Sigmoid colon (tissue), 7 donors: Measurements from ENCODE around the gene ARID3B. TPM values are rescaled to one million over a fixed set of nuclear protein-coding genes. Genes with fewer than 3 reads are reported as not detected.

Source experiments
- DNase-seq: peaks from one replicate; pipeline ENCODE4 v3.0.0-alpha.2; 2019
- H3K27ac ChIP-seq, 4 donors: fragments of 200-600 bp; sonication (generic); one replicate each; pipeline ENCODE4 v1.5.1; 2016 to 2019; ENCODE audit warnings: mild to moderate bottlenecking in 1 of 4
- H3K27me3 ChIP-seq, 3 donors: fragments of 200-600 bp; sonication (generic); one replicate each; pipeline ENCODE4 v1.5.1; 2019; ENCODE audit warnings: mild to moderate bottlenecking in 1 of 3
- H3K36me3 ChIP-seq, 4 donors: fragments of 200-600 bp; sonication (generic); one replicate each; pipeline ENCODE4 v1.5.1; 2016 to 2019
- H3K4me1 ChIP-seq, 4 donors: fragments of 200-600 bp; sonication (generic); one replicate each; pipeline ENCODE4 v1.5.1; 2017 to 2019
- H3K4me3 ChIP-seq, 4 donors: fragments of 200-600 bp; sonication (generic); one replicate each; pipeline ENCODE4 v1.5.1; 2017 to 2019; ENCODE audit warnings: mild to moderate bottlenecking in 2 of 4, moderate library complexity in 1 of 4
- H3K9me3 ChIP-seq, 4 donors: fragments of 200-600 bp in 3 of 4; sonication (generic) in 3 of 4; one replicate each; pipeline versions ENCODE4 v1.5.1 to v1.6.1; 2013 to 2019
- CTCF ChIP-seq, 4 experiments: fragments of 450-650 bp in 3 of 4; fragments of 200-600 bp in 1 of 4; IDR thresholded peaks; one replicate each; pipeline ENCODE4 v1.5.1; 2016 to 2019; ENCODE audit warnings: antibody characterized with exemption in 4 of 4, mild to moderate bottlenecking in 3 of 4, moderate library complexity in 2 of 4
- EP300 ChIP-seq, 4 donors: sonication (generic); formaldehyde crosslinking; IDR thresholded peaks; one replicate each; pipeline ENCODE4 v1.6.1; 2017; ENCODE audit warnings: antibody characterized with exemption in 4 of 4
- POLR2A ChIP-seq, 2 donors: fragments of 450-650 bp; IDR thresholded peaks; one replicate each; pipeline ENCODE4 v1.6.1; 2016; ENCODE audit warnings: antibody characterized with exemption in 2 of 2, mild to moderate bottlenecking in 2 of 2, moderate library complexity in 2 of 2
- POLR2AphosphoS5 ChIP-seq, 4 donors: sonication (generic); formaldehyde crosslinking; IDR thresholded peaks; one replicate each; pipeline ENCODE4 v1.6.1; 2017; ENCODE audit warnings: antibody characterized with exemption in 4 of 4
- WGBS, 2 donors: extraction: QIAGEN DNeasy Blood & Tissue Kit; methylation state at CpG; one replicate each; pipeline ENCODE4 v1.1.7; 2013; 5-methylcytosine and 5-hydroxymethylcytosine counted together
- intact Hi-C: fragments of 100-400 bp; cut with DNase I; formaldehyde crosslinking; loops from one replicate; pipeline ENCODE4 v1.15.1; 2023
- polyA plus RNA-seq, 3 donors: library from polyadenylated mRNA; stranded (reverse); fragments of 200-250 nt; gene quantifications; one replicate each; pipeline ENCODE4 v1.2.3, GENCODE V29; 2013
- total RNA-seq, 4 donors: library from RNA; depleted of rRNA; stranded (reverse); fragments of >200 nt; gene quantifications; one replicate each; pipeline ENCODE4 v1.1.0, GENCODE V29; 2016
- donor health status: healthy with polysubstance abuse.
- donor health status: Bipolar disorder and iron deficiency.
- donor health status: healthy.

The ARID3B gene
- total and polyA plus RNA-seq, 7 donors, result 2.3 to 9.7 (median 5.3) TPM

DNA sequence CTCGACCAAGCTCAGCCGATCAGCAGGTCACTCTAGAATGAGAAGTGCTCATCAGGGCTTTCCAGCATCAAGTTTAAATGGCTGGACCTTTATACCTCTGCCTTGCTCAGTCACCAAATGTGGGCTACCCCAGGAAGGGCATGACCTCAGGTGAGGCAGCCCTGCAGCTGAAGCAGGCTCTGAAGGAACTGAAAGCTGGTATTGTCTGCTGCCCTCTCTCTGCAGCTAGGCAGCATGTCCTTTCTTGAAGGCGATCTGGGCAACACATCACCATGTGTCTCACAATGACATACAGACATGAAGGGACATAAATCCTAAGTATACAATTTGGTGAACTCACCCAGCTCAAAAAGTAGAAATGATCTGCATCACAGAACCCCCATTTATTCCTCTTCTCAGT, 38.7 kb upstream of the ARID3B start:
- 77 to 84% methylated on average over 3 of the region's 3 CpGs for WGBS, 2 donors
- H3K27me3 ChIP-seq, result no peaks in the 10 kb centered on the region
- H3K4me1 ChIP-seq, result no peaks in the 10 kb centered on the region
- H3K27ac ChIP-seq, result no peak overlapping the region
- no peaks in the 10 kb centered on the region for H3K36me3 ChIP-seq
- no peak for DNase-seq
- TF ChIP-seq EP300 (IDR thresholded peaks at IDR 0.05), result no peak
- intact Hi-C loops, result no loop called here
- H3K9me3 ChIP-seq, result no peaks in the 10 kb centered on the region
- H3K4me3 ChIP-seq, result no peak overlapping the region

GRCh38 chr15:74504418-74504817, 36.6 kb upstream of the ARID3B start:
- 54 to 78% methylated on average over 3 of the region's 3 CpGs for WGBS, 2 donors
- no peaks in the 10 kb centered on the region for H3K27me3 ChIP-seq
- intact Hi-C loops, result no loop called here
- H3K27ac ChIP-seq, result no peak overlapping the region
- no peak overlapping the region for H3K4me3 ChIP-seq
- no peaks in the 10 kb centered on the region for H3K9me3 ChIP-seq
- H3K36me3 ChIP-seq, result no peaks in the 10 kb centered on the region
- TF ChIP-seq EP300 (IDR thresholded peaks at IDR 0.05) (no peak), POLR2AphosphoS5 (IDR thresholded peaks at IDR 0.05) (no peak), POLR2A (IDR thresholded peaks at IDR 0.05) (no peak), CTCF (IDR thresholded peaks at IDR 0.05) (no peak)
- no peak for DNase-seq
- H3K4me1 ChIP-seq, result no peaks in the 10 kb centered on the region

DNA sequence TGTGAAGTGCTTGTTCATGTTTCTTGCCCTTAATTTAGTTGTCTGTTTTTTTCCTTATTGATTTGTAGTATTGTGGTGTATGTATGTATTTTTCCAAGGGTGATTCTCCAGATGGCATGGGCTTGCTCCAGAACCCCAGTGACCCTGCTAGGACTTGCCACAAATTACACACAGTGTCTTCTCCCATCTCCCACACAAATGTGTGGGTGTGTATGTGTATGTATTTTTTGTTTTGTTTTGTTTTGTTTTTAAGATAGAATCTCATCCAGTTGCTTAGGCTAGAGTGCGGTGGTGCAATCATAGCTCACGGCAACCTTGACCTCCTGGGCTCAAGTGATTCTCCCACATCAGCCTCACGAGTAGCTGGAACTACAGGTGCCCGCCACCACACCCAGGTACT, 36.2 kb upstream of the ARID3B start:
- H3K4me3 ChIP-seq, result no peak overlapping the region
- no peak for DNase-seq
- TF ChIP-seq POLR2AphosphoS5 (IDR thresholded peaks at IDR 0.05) (no peak), EP300 (IDR thresholded peaks at IDR 0.05) (no peak), POLR2A (IDR thresholded peaks at IDR 0.05) (no peak), CTCF (IDR thresholded peaks at IDR 0.05) (no peak)
- H3K4me1 ChIP-seq, result no peaks in the 10 kb centered on the region
- intact Hi-C loops, result no loop called here
- no peaks in the 10 kb centered on the region for H3K27me3 ChIP-seq
- no peak overlapping the region for H3K27ac ChIP-seq
- H3K9me3 ChIP-seq, result no peaks in the 10 kb centered on the region
- H3K36me3 ChIP-seq, result no peaks in the 10 kb centered on the region
- 93 to 97% methylated on average over 4 of the region's 4 CpGs for WGBS, 2 donors

- Histone ChIP-seq H3K4me1 (no peaks in the 10 kb centered on the region), H3K9me3 (no peaks in the 10 kb centered on the region), H3K27ac (no peak overlapping the region), H3K27me3 (no peaks in the 10 kb centered on the region), H3K36me3 (no peaks in the 10 kb centered on the region), H3K4me3 (no peak overlapping the region)
- intact Hi-C loops, result no loop called here
- no peak for DNase-seq
- WGBS, 2 donors, result 92 to 95% methylated on average over 6 of the region's 6 CpGs
- TF ChIP-seq POLR2A (IDR thresholded peaks at IDR 0.05) (no peak), EP300 (IDR thresholded peaks at IDR 0.05) (no peak), POLR2AphosphoS5 (IDR thresholded peaks at IDR 0.05) (no peak), CTCF (IDR thresholded peaks at IDR 0.05) (no peak)
These were observed 35.0 kb upstream of the ARID3B start for GRCh38 chr15:74505837-74506514.

GRCh38 chr15:74506515-74506840, 34.5 kb upstream of the ARID3B start:
- WGBS, 2 donors, result 96 to 99% methylated on average over 4 of the region's 4 CpGs
- no peak for DNase-seq
- Histone ChIP-seq H3K4me1 (no peaks in the 10 kb centered on the region), H3K9me3 (no peaks in the 10 kb centered on the region), H3K27ac (no peak overlapping the region), H3K27me3 (no peaks in the 10 kb centered on the region), H3K36me3 (no peaks in the 10 kb centered on the region), H3K4me3 (no peak overlapping the region)
- intact Hi-C loops, result no loop called here
- TF ChIP-seq POLR2AphosphoS5 (IDR thresholded peaks at IDR 0.05) (no peak), EP300 (IDR thresholded peaks at IDR 0.05) (no peak), POLR2A (IDR thresholded peaks at IDR 0.05) (no peak), CTCF (IDR thresholded peaks at IDR 0.05) (no peak)
